ENCODE measurements around the gene CDC42BPA. TPM values are rescaled to one million over a fixed set of nuclear protein-coding genes. Genes with fewer than 3 reads are reported as not detected.
"Not testable (repeated sequence)": the region's sequence is repeated elsewhere in the genome, so short reads cannot be mapped to it uniquely, and the experiment has no call there.

The CDC42BPA gene
- total RNA-seq, 1 donor from 2014 or later = 40.3 TPM

GRCh38 chr1:227004796-227005195, 313.5 kb downstream of the CDC42BPA start:
- peaks cover 27% of the 10 kb centered on the region for H3K36me3 ChIP-seq
- H3K4me3 ChIP-seq = no peak overlapping the region

GRCh38 chr1:227003165-227003564, 315.1 kb downstream of the CDC42BPA start:
- Histone ChIP-seq H3K27ac (no peak overlapping the region), H3K9me3 (no peaks in the 10 kb centered on the region), H3K4me3 (no peak overlapping the region), H3K36me3 (peaks cover 27% of the 10 kb centered on the region), H3K27me3 (ENCODE audit: low read depth) (no peaks in the 10 kb centered on the region), H3K4me1 (no peaks in the 10 kb centered on the region)
- TF ChIP-seq CTCF (IDR thresholded peaks at IDR 0.05) = no peak
- no peak for DNase-seq
- intact Hi-C loops (cut with DNase I) = no loop called here
- peak; percentile 54 to 75 for ATAC-seq

More at GRCh38 chr1:227004796-227005195, 313.5 kb downstream of the CDC42BPA start:
- DNase-seq = no peak
- no peak overlapping the region for H3K27ac ChIP-seq
- TF ChIP-seq CTCF (IDR thresholded peaks at IDR 0.05) = no peak
- no peaks in the 10 kb centered on the region for H3K4me1 ChIP-seq
- no peak for ATAC-seq
- intact Hi-C loops (cut with DNase I) = no loop called here
- H3K9me3 ChIP-seq = no peaks in the 10 kb centered on the region
- H3K27me3 ChIP-seq (ENCODE audit: low read depth) = no peaks in the 10 kb centered on the region

GRCh38 chr1:227002531-227003049, 315.7 kb downstream of the CDC42BPA start:
- no peaks in the 10 kb centered on the region for H3K4me1 ChIP-seq
- no peak overlapping the region for H3K4me3 ChIP-seq
- H3K27me3 ChIP-seq (ENCODE audit: low read depth) = no peaks in the 10 kb centered on the region
- peaks cover 27% of the 10 kb centered on the region for H3K36me3 ChIP-seq
- H3K9me3 ChIP-seq = no peaks in the 10 kb centered on the region
- DNase-seq (no peak), ATAC-seq (no peak)
- no peak for TF ChIP-seq CTCF (IDR thresholded peaks at IDR 0.05)
- no peak overlapping the region for H3K27ac ChIP-seq
- intact Hi-C loops (cut with DNase I) = no loop called here

GRCh38 chr1:226999579-226999978, 318.7 kb downstream of the CDC42BPA start:
- H3K9me3 ChIP-seq; H3K27ac ChIP-seq; H3K4me1 ChIP-seq; ATAC-seq; H3K27me3 ChIP-seq (ENCODE audit: low read depth); DNase-seq; H3K4me3 ChIP-seq; intact Hi-C loops (cut with DNase I): not testable (repeated sequence)
- peaks cover 33% of the 10 kb centered on the region for H3K36me3 ChIP-seq

- no peak for TF ChIP-seq CTCF (IDR thresholded peaks at IDR 0.05)
- intact Hi-C loops (cut with DNase I) = no loop called here
- Histone ChIP-seq H3K27ac (no peak overlapping the region), H3K4me3 (no peak overlapping the region), H3K4me1 (peaks cover under 1% of the 10 kb centered on the region), H3K36me3 (peaks cover 26% of the 10 kb centered on the region), H3K27me3 (ENCODE audit: low read depth) (no peaks in the 10 kb centered on the region), H3K9me3 (no peaks in the 10 kb centered on the region)
- DNase-seq (no peak), ATAC-seq (no peak)
These were observed 322.6 kb downstream of the CDC42BPA start for GRCh38 chr1:226995365-226996332.
